OCI-M2 (cell line): Measurements from ENCODE around the gene UQCR11.

Experiments used
- DNase-seq: peaks from one replicate; lab custom pipeline; 2025; ENCODE audit not compliant: unreplicated experiment; lab: John Stamatoyannopoulos, UW

UQCR11 gene

GRCh38 chr19:1592024-1592754 is 13.1 kb downstream of the UQCR11 start:
- no peak for DNase-seq

GRCh38 chr19:1591421-1592023 is 13.7 kb downstream of the UQCR11 start:
- DNase-seq, result no peak

GRCh38 chr19:1590641-1591397 is 14.4 kb downstream of the UQCR11 start:
- DNase-seq, result no peak

- no peak for DNase-seq
Observed at GRCh38 chr19:1587872-1588271, 17.4 kb downstream of the UQCR11 start.

GRCh38 chr19:1585243-1585580 is 20.1 kb downstream of the UQCR11 start:
- DNase-seq, result no peak

- no peak for DNase-seq
Observed at GRCh38 chr19:1584500-1585242, 20.6 kb downstream of the UQCR11 start.

- DNase-seq, result no peak
Observed at GRCh38 chr19:1582201-1582600, 23.1 kb downstream of the UQCR11 start.

- DNase-seq, result no peak
Observed at GRCh38 chr19:1580957-1581356, 24.3 kb downstream of the UQCR11 start.

- DNase-seq, result no peak
Observed at GRCh38 chr19:1580382-1580781, 24.9 kb downstream of the UQCR11 start.

GRCh38 chr19:1579222-1579621 is 26.0 kb downstream of the UQCR11 start:
- no peak for DNase-seq

- no peak for DNase-seq
Observed at GRCh38 chr19:1577929-1578618, 27.2 kb downstream of the UQCR11 start.

GRCh38 chr19:1577090-1577928 is 28.0 kb downstream of the UQCR11 start:
- DNase-seq, result no peak

GRCh38 chr19:1576242-1577089 is 28.8 kb downstream of the UQCR11 start:
- DNase-seq, result no peak

GRCh38 chr19:1575323-1576241 is 29.7 kb downstream of the UQCR11 start:
- no peak for DNase-seq

GRCh38 chr19:1574354-1575136 is 30.7 kb downstream of the UQCR11 start:
- DNase-seq, result no peak

- no peak for DNase-seq
Observed at GRCh38 chr19:1572795-1573194, 32.5 kb downstream of the UQCR11 start.

- no peak for DNase-seq
Observed at GRCh38 chr19:1571358-1571757, 33.9 kb downstream of the UQCR11 start.
